GM21528 (cell line): ENCODE results near the gene SHC2.
"Not testable (repeated sequence)": the region's sequence is repeated elsewhere in the genome, so short reads cannot be mapped to it uniquely, and the experiment has no call there.

Experiments
- ATAC-seq: cut with Tn5 transposase; IDR thresholded peaks from one replicate; pipeline ENCODE4 v1.9.1; 2021; ENCODE audit warnings: mild to moderate bottlenecking, moderate library complexity; ENCODE audit not compliant: unreplicated experiment, low FRiP score

Gene SHC2

GRCh38 chr19:394857-395256 lies 66.0 kb downstream of the SHC2 start:
- not testable (repeated sequence) for ATAC-seq

- not testable (repeated sequence) for ATAC-seq
Observed at GRCh38 chr19:393560-393959, 67.3 kb downstream of the SHC2 start.

- no peak for ATAC-seq
Observed at GRCh38 chr19:392375-392970, 68.4 kb downstream of the SHC2 start.

GRCh38 chr19:391726-392374 lies 69.0 kb downstream of the SHC2 start:
- no peak for ATAC-seq

GRCh38 chr19:391207-391557 lies 69.7 kb downstream of the SHC2 start:
- ATAC-seq, result no peak

GRCh38 chr19:390386-391206 lies 70.2 kb downstream of the SHC2 start:
- no peak for ATAC-seq

GRCh38 chr19:389935-390289 lies 70.9 kb downstream of the SHC2 start:
- no peak for ATAC-seq

- no peak for ATAC-seq
Observed at GRCh38 chr19:389255-389934, 71.4 kb downstream of the SHC2 start.

GRCh38 chr19:388691-389090 lies 72.1 kb downstream of the SHC2 start:
- no peak for ATAC-seq

GRCh38 chr19:387777-388176 lies 73.1 kb downstream of the SHC2 start:
- no peak for ATAC-seq

GRCh38 chr19:386632-387301 lies 74.1 kb downstream of the SHC2 start:
- not testable (repeated sequence) for ATAC-seq

GRCh38 chr19:386189-386588 lies 74.6 kb downstream of the SHC2 start:
- ATAC-seq, result not testable (repeated sequence)

- ATAC-seq, result no peak
Observed at GRCh38 chr19:384799-385169, 76.0 kb downstream of the SHC2 start.

- no peak for ATAC-seq
Observed at GRCh38 chr19:383922-384798, 76.7 kb downstream of the SHC2 start.

GRCh38 chr19:383040-383439 lies 77.8 kb downstream of the SHC2 start:
- ATAC-seq, result no peak

GRCh38 chr19:382578-382977 lies 78.3 kb downstream of the SHC2 start:
- ATAC-seq, result not testable (repeated sequence)

GRCh38 chr19:381901-382300 lies 78.9 kb downstream of the SHC2 start:
- not testable (repeated sequence) for ATAC-seq

GRCh38 chr19:380618-381219 lies 80.1 kb downstream of the SHC2 start:
- not testable (repeated sequence) for ATAC-seq

- ATAC-seq, result no peak
Observed at GRCh38 chr19:379796-380195, 81.0 kb downstream of the SHC2 start.
